Measurements from ENCODE around the gene LAMC2. TPM values are rescaled to one million over a fixed set of nuclear protein-coding genes. Genes with fewer than 3 reads are reported as not detected.

LAMC2 gene
- total and polyA plus RNA-seq, 2 of the 8 experiments (the other 6 are each of a cell fraction or from before 2014, with no cell fraction given) = 4.6 to 12.9 TPM

DNA sequence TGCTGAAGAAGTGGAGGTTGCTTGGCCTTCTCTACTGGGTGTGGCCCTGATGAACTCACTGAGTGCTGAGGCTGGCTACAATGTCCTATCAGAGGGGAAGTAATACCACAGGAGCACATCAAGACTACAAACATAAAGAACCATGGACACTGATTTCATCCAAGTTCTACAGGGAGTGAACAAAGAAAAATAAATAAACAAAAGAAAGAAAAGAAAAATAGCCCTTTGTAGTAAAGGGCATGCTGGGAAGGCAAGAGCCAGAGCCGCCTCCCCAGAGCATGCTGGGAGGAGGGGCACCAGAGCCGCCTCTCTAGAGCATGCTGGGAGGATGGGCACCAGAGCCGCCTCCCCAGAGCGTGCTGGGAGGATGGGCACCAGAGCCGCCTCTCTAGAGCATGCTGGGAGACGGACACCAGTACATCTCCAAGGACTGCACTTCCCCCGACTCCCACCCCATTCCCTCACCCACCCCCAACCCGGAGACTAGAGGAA is 65.9 kb downstream of the LAMC2 start:
- H3K79me2 ChIP-seq (ENCODE audit: control insufficient read depth in 1 of 2, insufficient read depth in 2 of 2, low read length in 2 of 2) = no peaks in the 10 kb centered on the region
- H4K5ac ChIP-seq (ENCODE audit: insufficient read length, low read depth, low read length) = no peak overlapping the region
- H3K79me1 ChIP-seq (ENCODE audit: low read depth, low read length) = no peaks in the 10 kb centered on the region
- H3K4me1 ChIP-seq (replicated peaks in 1 of 4; ENCODE audit: control insufficient read depth in 3 of 4, insufficient read depth in 4 of 4, low read length in 3 of 4) = peaks cover 0 to 3% (median 1%) of the 10 kb centered on the region in 4 experiments; a peak in 2 of 7 replicates
- no peak overlapping the region for H3K4ac ChIP-seq (replicated peaks; ENCODE audit: insufficient read length, low read depth, low read length)
- H3K27me3 ChIP-seq (replicated peaks in 1 of 4; ENCODE audit: control insufficient read depth in 3 of 4, extremely low read depth in 1 of 4, insufficient read depth in 3 of 4, low read length in 3 of 4) = no peaks in the 10 kb centered on the region
- no peak overlapping the region for H2BK15ac ChIP-seq (ENCODE audit: low read length)
- ChIA-PET POLR2A (ENCODE audit: partially characterized antibody) (no interaction called here), CTCF (ENCODE audit: partially characterized antibody) (interaction anchor here (1.4 kb wide), 1 partner anchor 14 kb away, joined by 3 read pairs; no protein-coding TSS in a partner anchor)
- H2AK5ac ChIP-seq (ENCODE audit: low read depth, low read length) = no peak overlapping the region
- FAIRE-seq (no peak), DNase-seq (ENCODE audit: low read depth in 1 of 2, low spot score in 2 of 2) (no peak)
- H3K18ac ChIP-seq (ENCODE audit: extremely low read depth, low read length) = no peak overlapping the region
- H2AFZ ChIP-seq (ENCODE audit: low read length) = no peak overlapping the region
- no peak overlapping the region for H2BK20ac ChIP-seq (ENCODE audit: low read length)
- H3K4me3 ChIP-seq (ENCODE audit: extremely low read depth in 1 of 4, insufficient read depth in 2 of 4, low read depth in 3 of 4, low read length in 4 of 4) = no peak overlapping the region
- TF ChIP-seq BCL11A (IDR thresholded peaks at IDR 0.05; ENCODE audit: low read depth in 2 of 2, low read length in 2 of 2) = no peak
- TF ChIP-seq PHF8 (conservative IDR thresholded peaks at IDR 0.05; ENCODE audit: low read depth, low read length) = no peak
- no peak for TF ChIP-seq HDAC2 (IDR thresholded peaks at IDR 0.05; ENCODE audit: borderline replicate concordance in 1 of 2, low read depth in 2 of 2, low read length in 2 of 2)
- no peak for TF ChIP-seq SIN3A (conservative IDR thresholded peaks at IDR 0.05 in 1 of 2, IDR thresholded peaks at IDR 0.05 in 1 of 2; ENCODE audit: low read depth in 1 of 2, low read length in 2 of 2)
- no peak overlapping the region for H3K4me2 ChIP-seq (ENCODE audit: insufficient read depth in 1 of 2, low read depth in 2 of 2, low read length in 2 of 2)
- no peak overlapping the region for H2BK120ac ChIP-seq (replicated peaks; ENCODE audit: low read depth, low read length)
- no peak overlapping the region for H4K91ac ChIP-seq (replicated peaks; ENCODE audit: insufficient read length, low read length)
- no peaks in the 10 kb centered on the region for H4K20me1 ChIP-seq (replicated peaks in 1 of 2; ENCODE audit: control insufficient read depth in 1 of 2, insufficient read depth in 2 of 2, low read length in 2 of 2)
- H3K36me3 ChIP-seq (ENCODE audit: control insufficient read depth in 2 of 4, insufficient read depth in 4 of 4, low read length in 3 of 4) = no peaks in the 10 kb centered on the region; a peak in 1 of 8 replicates
- H3K27ac ChIP-seq (ENCODE audit: low read depth, low read length) = no peak overlapping the region
- H4K8ac ChIP-seq (ENCODE audit: extremely low read depth, insufficient read depth, low read length) = no peak overlapping the region
- H3K23ac ChIP-seq (ENCODE audit: insufficient read length) = no peak overlapping the region
- 94% methylated on average over 8 of the region's 8 CpGs; no CpG with 5 or more reads in 1 of the 2 experiments for WGBS, 2 experiments (ENCODE audit: extremely low coverage in 1 of 2, insufficient coverage in 1 of 2, insufficient read length in 1 of 2, insufficient replicate concordance in 2 of 2, low coverage in 1 of 2, low lambda C conversion rate in 2 of 2, missing lambda C conversion rate in 1 of 2)
- no peak overlapping the region for H2BK5ac ChIP-seq (ENCODE audit: low read depth, low read length)
- 0 out of 2 replicates have a peak, but pooled peaks cover 2% of the 10 kb centered on the region for H3K23me2 ChIP-seq (ENCODE audit: low read depth, low read length)
- no peaks in the 10 kb centered on the region for H3K9me3 ChIP-seq (ENCODE audit: insufficient read depth in 2 of 2, low read depth in 1 of 2, low read length in 1 of 2)
- H3K14ac ChIP-seq (ENCODE audit: insufficient read length) = no peak overlapping the region
- no peak overlapping the region for H2BK12ac ChIP-seq (ENCODE audit: low read depth, low read length)
- H3K9ac ChIP-seq (replicated peaks in 1 of 4; ENCODE audit: extremely low read depth in 1 of 4, low read depth in 3 of 4, low read length in 3 of 4) = no peak overlapping the region
- no peak overlapping the region for H3K56ac ChIP-seq (replicated peaks; ENCODE audit: insufficient read length, low read depth, low read length)
